ENCODE measurements around the gene CORO1C.

The CORO1C gene

DNA sequence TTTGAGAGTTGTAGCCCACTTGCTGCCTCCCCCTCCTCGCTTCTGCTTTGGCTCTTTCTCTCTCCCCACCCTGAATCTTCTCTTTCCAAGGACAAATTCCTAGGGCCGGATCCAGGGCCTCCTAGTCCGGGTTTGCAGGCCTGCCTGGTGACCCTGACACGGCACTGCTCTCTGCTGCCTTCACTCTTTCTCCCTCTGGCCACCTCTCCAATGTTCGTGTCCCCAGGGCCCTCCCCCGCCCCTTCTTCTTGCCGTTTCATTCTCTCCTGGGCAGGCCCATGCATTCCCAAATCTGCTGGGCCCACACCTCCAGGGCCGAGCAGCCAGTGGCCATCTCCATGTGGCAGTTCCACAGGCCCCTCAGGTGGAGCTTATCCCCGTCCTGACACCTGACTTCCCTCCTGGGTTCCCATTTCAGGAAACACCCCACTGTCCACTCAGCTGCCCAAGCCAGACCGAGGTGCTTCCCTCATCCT lies 34.0 kb upstream of the CORO1C start:
- TF ChIP-seq, protein P1, sequence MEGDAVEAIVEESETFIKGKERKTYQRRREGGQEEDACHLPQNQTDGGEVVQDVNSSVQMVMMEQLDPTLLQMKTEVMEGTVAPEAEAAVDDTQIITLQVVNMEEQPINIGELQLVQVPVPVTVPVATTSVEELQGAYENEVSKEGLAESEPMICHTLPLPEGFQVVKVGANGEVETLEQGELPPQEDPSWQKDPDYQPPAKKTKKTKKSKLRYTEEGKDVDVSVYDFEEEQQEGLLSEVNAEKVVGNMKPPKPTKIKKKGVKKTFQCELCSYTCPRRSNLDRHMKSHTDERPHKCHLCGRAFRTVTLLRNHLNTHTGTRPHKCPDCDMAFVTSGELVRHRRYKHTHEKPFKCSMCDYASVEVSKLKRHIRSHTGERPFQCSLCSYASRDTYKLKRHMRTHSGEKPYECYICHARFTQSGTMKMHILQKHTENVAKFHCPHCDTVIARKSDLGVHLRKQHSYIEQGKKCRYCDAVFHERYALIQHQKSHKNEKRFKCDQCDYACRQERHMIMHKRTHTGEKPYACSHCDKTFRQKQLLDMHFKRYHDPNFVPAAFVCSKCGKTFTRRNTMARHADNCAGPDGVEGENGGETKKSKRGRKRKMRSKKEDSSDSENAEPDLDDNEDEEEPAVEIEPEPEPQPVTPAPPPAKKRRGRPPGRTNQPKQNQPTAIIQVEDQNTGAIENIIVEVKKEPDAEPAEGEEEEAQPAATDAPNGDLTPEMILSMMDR (IDR thresholded peaks at IDR 0.05; ENCODE audit: low read length, missing control alignments): no peak
- H3K4me3 ChIP-seq (replicated peaks; ENCODE audit: low read depth, low read length): no peak overlapping the region
- no peak for DNase-seq (ENCODE audit: low read depth)

DNA sequence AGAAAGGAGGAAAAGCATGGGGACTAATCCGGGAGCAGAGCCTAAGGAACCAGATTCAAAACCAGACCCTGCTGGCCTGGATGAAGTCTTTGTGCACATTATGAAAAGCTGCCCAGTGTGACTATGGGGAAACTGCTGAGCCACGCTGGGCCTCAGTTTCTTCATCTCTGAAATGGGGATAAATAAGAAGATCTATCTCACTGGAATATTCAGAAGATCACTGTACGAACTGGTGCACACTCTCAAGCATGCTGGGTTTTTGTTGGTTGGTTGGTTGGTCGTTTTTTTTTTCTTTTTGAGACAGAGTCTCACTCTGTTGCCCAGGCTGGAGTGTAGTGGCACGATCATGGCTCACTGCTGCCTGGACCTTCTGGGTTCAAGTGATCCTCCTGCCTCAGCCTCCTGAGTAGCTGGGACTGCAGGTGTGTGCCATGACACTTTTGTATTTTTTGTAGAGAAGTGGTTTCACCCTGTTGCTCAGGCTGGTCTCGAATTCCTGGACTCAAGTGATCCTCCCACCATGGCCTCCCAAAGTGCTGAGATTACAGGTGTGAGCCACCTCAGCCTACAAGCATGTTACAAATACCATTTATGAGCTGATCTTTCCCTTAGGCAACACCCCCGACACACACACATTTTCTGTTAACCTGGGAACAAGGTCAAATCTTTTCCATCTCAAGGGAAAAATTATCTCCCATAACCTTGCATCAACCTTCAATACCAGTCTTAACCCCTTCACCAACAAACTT lies 33.4 kb upstream of the CORO1C start:
- DNase-seq (ENCODE audit: low read depth): no peak
- H3K4me3 ChIP-seq (replicated peaks; ENCODE audit: low read depth, low read length): no peak overlapping the region
- TF ChIP-seq, protein P1 (IDR thresholded peaks at IDR 0.05; ENCODE audit: low read length, missing control alignments): no peak

GRCh38 chr12:108761226-108761625 lies 29.9 kb upstream of the CORO1C start:
- DNase-seq (ENCODE audit: low read depth): no peak
- TF ChIP-seq, protein P1 (IDR thresholded peaks at IDR 0.05; ENCODE audit: low read length, missing control alignments): no peak
- H3K4me3 ChIP-seq (replicated peaks; ENCODE audit: low read depth, low read length): no peak overlapping the region

DNA sequence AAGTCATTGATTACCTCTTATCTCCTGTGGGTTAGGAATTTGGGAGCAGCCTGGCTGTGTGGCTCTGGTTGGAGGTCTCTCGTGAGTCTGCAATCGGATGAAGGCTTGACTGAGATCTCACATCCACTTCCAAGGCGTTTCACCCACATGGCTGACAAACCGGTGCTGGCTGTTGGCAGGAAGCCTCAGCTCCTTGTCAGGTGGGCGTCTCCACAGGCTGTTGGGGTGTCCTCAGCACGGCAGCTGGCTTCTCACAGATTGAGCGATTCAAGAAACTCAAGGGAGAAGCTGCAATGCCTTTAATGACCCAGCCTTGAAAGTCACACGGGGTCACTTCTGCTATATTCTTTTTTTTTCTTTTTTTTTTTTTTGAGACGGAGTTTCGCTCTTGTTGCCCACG lies 28.6 kb upstream of the CORO1C start:
- DNase-seq (ENCODE audit: low read depth): no peak
- TF ChIP-seq, protein P1 (IDR thresholded peaks at IDR 0.05; ENCODE audit: low read length, missing control alignments): no peak
- no peak overlapping the region for H3K4me3 ChIP-seq (replicated peaks; ENCODE audit: low read depth, low read length)

DNA sequence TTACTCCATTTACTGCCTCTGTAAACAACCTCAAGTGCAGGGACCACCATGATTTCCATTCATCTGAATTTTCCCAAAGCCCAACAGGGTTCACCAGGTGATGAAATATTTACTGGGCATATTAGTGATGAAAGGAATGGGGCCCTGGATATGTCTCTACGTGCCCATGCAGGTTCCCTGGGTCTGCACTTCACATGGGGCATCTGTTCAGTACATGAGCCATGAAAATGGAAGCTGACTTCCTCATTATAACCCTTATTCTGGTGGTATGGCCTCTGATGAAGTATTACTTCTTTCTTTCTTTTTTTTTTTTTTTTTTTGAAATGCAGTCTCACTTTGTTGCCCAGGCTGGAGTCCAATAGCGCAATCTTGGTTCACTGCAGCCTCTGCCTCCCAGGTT lies 26.5 kb upstream of the CORO1C start:
- DNase-seq (ENCODE audit: low read depth): no peak
- no peak overlapping the region for H3K4me3 ChIP-seq (replicated peaks; ENCODE audit: low read depth, low read length)
- TF ChIP-seq, protein P1 (IDR thresholded peaks at IDR 0.05; ENCODE audit: low read length, missing control alignments): no peak

GRCh38 chr12:108756421-108756820 lies 25.1 kb upstream of the CORO1C start:
- TF ChIP-seq, protein P1 (IDR thresholded peaks at IDR 0.05; ENCODE audit: low read length, missing control alignments): no peak
- no peak for DNase-seq (ENCODE audit: low read depth)
- no peak overlapping the region for H3K4me3 ChIP-seq (replicated peaks; ENCODE audit: low read depth, low read length)

DNA sequence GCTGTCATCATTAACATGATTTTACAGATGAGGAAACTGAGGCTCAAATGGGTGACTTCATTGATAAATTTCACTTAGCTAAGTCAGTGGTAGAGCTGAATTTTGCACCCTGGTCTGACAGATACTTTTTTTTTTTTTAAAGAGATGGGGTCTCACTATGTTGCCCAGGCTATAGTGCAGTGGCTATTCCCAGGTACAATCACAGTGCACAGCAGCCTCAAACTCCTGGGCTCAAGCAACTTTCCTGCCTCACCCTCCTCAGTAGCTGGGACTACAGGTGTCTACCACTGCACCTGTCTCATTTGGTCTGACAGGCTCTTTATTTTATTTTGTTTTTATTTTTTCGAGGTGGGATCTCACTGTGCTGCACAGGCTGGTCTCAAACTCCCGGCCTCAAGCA lies 24.2 kb upstream of the CORO1C start:
- TF ChIP-seq, protein P1 (IDR thresholded peaks at IDR 0.05; ENCODE audit: low read length, missing control alignments): no peak
- no peak overlapping the region for H3K4me3 ChIP-seq (replicated peaks; ENCODE audit: low read depth, low read length)
- no peak for DNase-seq (ENCODE audit: low read depth)
